K562 (cell line): ENCODE results near the gene LY6G6F. TPM values are rescaled to one million over a fixed set of nuclear protein-coding genes. Genes with fewer than 3 reads are reported as not detected.

Experiments used
- BCOR ChIP-seq: fragments of 450-650 bp; IDR thresholded peaks from 2 replicates; pipeline ENCODE4 v1.6.1; 2016
- CBX2 ChIP-seq: fragments of 200-600 bp; sonication (generic); IDR thresholded peaks from one replicate; pipeline ENCODE4 v1.6.1; 2012; ENCODE audit warnings: mild to moderate bottlenecking, low read length, inconsistent platforms; ENCODE audit not compliant: insufficient read depth, poor library complexity, severe bottlenecking
- ELF2 ChIP-seq: fragments of 250-450 bp; sonication (Bioruptor Pico); IDR thresholded peaks from 2 replicates; pipeline ENCODE4 v1.5.0; 2021; ENCODE audit warnings: mild to moderate bottlenecking
- FOXM1 ChIP-seq, 2 experiments: fragments of 450-650 bp in 1 of 2; sonication (generic) in 1 of 2; formaldehyde crosslinking in 1 of 2; IDR thresholded peaks; 2 replicates each; pipeline versions ENCODE4 v1.6.1 to v1.9.0; 2017 to 2022; ENCODE audit warnings: low read depth in 2 of 2, mild to moderate bottlenecking in 2 of 2, missing genetic modification reagents in 1 of 2, moderate library complexity in 1 of 2
- HDAC3 ChIP-seq: fragments of 450-650 bp; IDR thresholded peaks from 2 replicates; pipeline ENCODE4 v1.6.1; 2018; ENCODE audit warnings: borderline replicate concordance, mild to moderate bottlenecking, moderate library complexity; ENCODE audit not compliant: partially characterized antibody
- HDAC6 ChIP-seq: IDR thresholded peaks from 2 replicates; pipeline ENCODE4 v1.6.1; 2012; ENCODE audit warnings: low read depth, mild to moderate bottlenecking, control low read depth, inconsistent platforms, low read length, moderate library complexity
- KAT2B ChIP-seq: IDR thresholded peaks from one replicate; pipeline ENCODE4 v1.6.1; 2012; ENCODE audit warnings: low read depth, mild to moderate bottlenecking, control low read depth, inconsistent platforms, low read length, moderate library complexity
- KAT7 ChIP-seq: sonication (generic); formaldehyde crosslinking; IDR thresholded peaks from 2 replicates; pipeline ENCODE4 v1.8.0; 2022; ENCODE audit warnings: missing genetic modification reagents, mild to moderate bottlenecking, borderline replicate concordance
- PHB2 ChIP-seq: fragments of 450-650 bp; IDR thresholded peaks from 2 replicates; pipeline ENCODE4 v1.6.1; 2017; ENCODE audit warnings: low read depth
- PYGO2 ChIP-seq: fragments of 450-650 bp; IDR thresholded peaks from 2 replicates; pipeline ENCODE4 v1.6.1; 2016; ENCODE audit warnings: mild to moderate bottlenecking, missing genetic modification characterization, moderate library complexity, missing compliant biosample characterization
- SMARCC2 ChIP-seq: fragments of 450-650 bp; IDR thresholded peaks from 2 replicates; pipeline ENCODE4 v1.6.1; 2017; ENCODE audit warnings: antibody characterized with exemption, moderate library complexity, mild to moderate bottlenecking, low read depth
- STAT5A ChIP-seq: IDR thresholded peaks from 2 replicates; pipeline ENCODE4 v1.6.1; 2012; ENCODE audit warnings: low read length, inconsistent platforms, borderline replicate concordance
- YY1 ChIP-seq, 3 experiments: IDR thresholded peaks; 2 replicates each; pipeline ENCODE4 v1.6.1; 2011; ENCODE audit warnings: low read length in 2 of 3, mild to moderate bottlenecking in 2 of 3, moderate library complexity in 2 of 3, borderline replicate concordance in 1 of 3, control low read depth in 1 of 3, low read depth in 1 of 3; ENCODE audit not compliant: insufficient read depth in 3 of 3, insufficient replicate concordance in 2 of 3, control insufficient read depth in 1 of 3, insufficient read length in 1 of 3; ENCODE audit errors: extremely low read depth in 1 of 3
- ZNF507 ChIP-seq: conservative IDR thresholded peaks from 2 replicates; pipeline ENCODE4 v1.6.1; 2017; ENCODE audit warnings: missing genetic modification characterization, missing compliant biosample characterization
- ZNF699 ChIP-seq: fragments of 250-450 bp; sonication (Bioruptor Pico); IDR thresholded peaks from 2 replicates; pipeline ENCODE4 v1.8.0; 2021; ENCODE audit warnings: mild to moderate bottlenecking, moderate library complexity; ENCODE audit not compliant: insufficient replicate concordance
- polyA plus RNA-seq, 8 experiments: library from polyadenylated mRNA; depleted of rRNA in 4 of 8; stranded (reverse) in 5 of 8; unstranded in 3 of 8; fragments of >200 nt; fragmentation: Nextera tagmentation in 2 of 8; fragmentation: Illumina TruSeq in 1 of 8; extraction: Ambion mirVana in 2 of 8; extraction: Trizol in 1 of 8; gene quantifications; 2 replicates each; pipeline versions ENCODE4 v1.2.1 to v1.2.3, GENCODE V29; 2011 to 2014; ENCODE audit warnings: inconsistent platforms in 1 of 8, missing spikeins in 1 of 8
- total RNA-seq, 7 experiments: library from RNA; depleted of rRNA in 6 of 7; stranded (reverse); fragments of >200 nt in 6 of 7; fragmentation: Illumina TruSeq in 2 of 7; extraction: Trizol in 2 of 7; gene quantifications; 2 replicates each; pipeline versions ENCODE4 v1.2.1 to v1.2.3, GENCODE V29; 2011 to 2021; ENCODE audit warnings: low replicate concordance in 1 of 7
- TF ChIP-seq, protein P1 (sequence below): sonication (generic); formaldehyde crosslinking; IDR thresholded peaks from 2 replicates; pipeline ENCODE4 v1.8.1; 2023; ENCODE audit warnings: mild to moderate bottlenecking, missing genetic modification reagents
- TF ChIP-seq, protein P2 (sequence below): sonication (generic); formaldehyde crosslinking; IDR thresholded peaks from 2 replicates; pipeline ENCODE4 v1.8.1; 2023; ENCODE audit warnings: mild to moderate bottlenecking, missing genetic modification reagents, moderate library complexity
- TF ChIP-seq, protein P3 (sequence below): fragments of 450-650 bp; IDR thresholded peaks from 2 replicates; pipeline ENCODE4 v1.6.1; 2016; ENCODE audit warnings: borderline replicate concordance
- TF ChIP-seq, protein P4 (sequence below): fragments of 250-450 bp; sonication (Bioruptor Pico); IDR thresholded peaks from 2 replicates; pipeline ENCODE4 v1.8.0; 2021; ENCODE audit warnings: borderline replicate concordance, mild to moderate bottlenecking, moderate library complexity; ENCODE audit not compliant: poor library complexity, severe bottlenecking

LY6G6F gene
- total and polyA plus RNA-seq, 9 of the 15 experiments (the other 6 are each of a cell fraction or from before 2014, with no cell fraction given): 0.14 to 0.50 (median 0.28) TPM; not detected in 2

DNA sequence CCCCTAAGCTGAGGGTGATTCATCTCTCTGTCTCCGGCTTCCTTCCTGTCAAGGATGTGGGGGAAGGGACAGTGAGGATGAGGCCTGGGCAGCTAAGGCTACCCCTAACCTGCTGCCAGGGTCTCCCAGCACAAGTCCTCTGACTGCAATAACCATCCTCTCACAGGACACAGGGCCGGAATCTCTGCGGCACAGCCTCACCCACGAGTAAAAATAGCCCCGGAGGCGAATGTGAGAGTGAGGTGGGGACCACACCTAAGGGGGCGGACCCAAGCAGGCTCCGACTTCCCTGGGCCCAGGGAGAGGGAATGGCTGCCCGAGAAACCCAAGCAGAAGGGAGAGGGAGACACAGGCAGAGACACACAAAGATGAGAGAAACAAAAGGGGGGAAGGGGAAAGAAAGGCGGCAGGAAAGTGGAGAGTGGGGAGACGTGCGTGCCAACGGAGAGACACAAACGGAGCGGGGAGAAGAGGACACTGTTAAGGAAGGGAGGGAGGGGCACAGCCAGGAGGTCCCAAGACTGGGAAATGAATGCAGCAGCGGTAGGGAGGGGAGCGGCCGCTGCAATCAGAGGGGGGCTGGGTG lies 28.2 kb downstream of the LY6G6F start (continued):
- TF ChIP-seq ELF2 (CRISPR knock-in tag) (0 out of 2 replicates have a peak, but pooled peaks have one; percentile 21), CBX2 (no peak), PYGO2 (tag) (no peak), KAT2B (no peak), KAT7 (CRISPR knock-in tag) (no peak), HDAC6 (no peak), HDAC3 (no peak), SMARCC2 (peak; percentile 86), BCOR (peak; percentile 57; the same call in 1 of the 2 replicates), PHB2 (peak; percentile 51; the same call in 1 of the 2 replicates), FOXM1 (IDR thresholded peaks at IDR 0.05; ENCODE audit: low read depth) (no peak), FOXM1 (CRISPR knock-in tag; IDR thresholded peaks at IDR 0.05; ENCODE audit: low read depth) (no peak), ZNF507 (no peak), YY1 (IDR thresholded peaks at IDR 0.05; ENCODE audit: borderline replicate concordance in 1 of 3, control insufficient read depth in 1 of 3, extremely low read depth in 1 of 3, insufficient read depth in 3 of 3, insufficient read length in 1 of 3, insufficient replicate concordance in 2 of 3, low read depth in 1 of 3, low read length in 2 of 3) (peak in 1 of 3 experiments; percentile 84), ZNF699 (CRISPR knock-in tag) (no peak), STAT5A (peak; percentile 59; the same call in 1 of the 2 replicates)
- TF ChIP-seq, protein P1, sequence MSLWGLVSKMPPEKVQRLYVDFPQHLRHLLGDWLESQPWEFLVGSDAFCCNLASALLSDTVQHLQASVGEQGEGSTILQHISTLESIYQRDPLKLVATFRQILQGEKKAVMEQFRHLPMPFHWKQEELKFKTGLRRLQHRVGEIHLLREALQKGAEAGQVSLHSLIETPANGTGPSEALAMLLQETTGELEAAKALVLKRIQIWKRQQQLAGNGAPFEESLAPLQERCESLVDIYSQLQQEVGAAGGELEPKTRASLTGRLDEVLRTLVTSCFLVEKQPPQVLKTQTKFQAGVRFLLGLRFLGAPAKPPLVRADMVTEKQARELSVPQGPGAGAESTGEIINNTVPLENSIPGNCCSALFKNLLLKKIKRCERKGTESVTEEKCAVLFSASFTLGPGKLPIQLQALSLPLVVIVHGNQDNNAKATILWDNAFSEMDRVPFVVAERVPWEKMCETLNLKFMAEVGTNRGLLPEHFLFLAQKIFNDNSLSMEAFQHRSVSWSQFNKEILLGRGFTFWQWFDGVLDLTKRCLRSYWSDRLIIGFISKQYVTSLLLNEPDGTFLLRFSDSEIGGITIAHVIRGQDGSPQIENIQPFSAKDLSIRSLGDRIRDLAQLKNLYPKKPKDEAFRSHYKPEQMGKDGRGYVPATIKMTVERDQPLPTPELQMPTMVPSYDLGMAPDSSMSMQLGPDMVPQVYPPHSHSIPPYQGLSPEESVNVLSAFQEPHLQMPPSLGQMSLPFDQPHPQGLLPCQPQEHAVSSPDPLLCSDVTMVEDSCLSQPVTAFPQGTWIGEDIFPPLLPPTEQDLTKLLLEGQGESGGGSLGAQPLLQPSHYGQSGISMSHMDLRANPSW (CRISPR knock-in tag): no peak
- TF ChIP-seq, protein P2, sequence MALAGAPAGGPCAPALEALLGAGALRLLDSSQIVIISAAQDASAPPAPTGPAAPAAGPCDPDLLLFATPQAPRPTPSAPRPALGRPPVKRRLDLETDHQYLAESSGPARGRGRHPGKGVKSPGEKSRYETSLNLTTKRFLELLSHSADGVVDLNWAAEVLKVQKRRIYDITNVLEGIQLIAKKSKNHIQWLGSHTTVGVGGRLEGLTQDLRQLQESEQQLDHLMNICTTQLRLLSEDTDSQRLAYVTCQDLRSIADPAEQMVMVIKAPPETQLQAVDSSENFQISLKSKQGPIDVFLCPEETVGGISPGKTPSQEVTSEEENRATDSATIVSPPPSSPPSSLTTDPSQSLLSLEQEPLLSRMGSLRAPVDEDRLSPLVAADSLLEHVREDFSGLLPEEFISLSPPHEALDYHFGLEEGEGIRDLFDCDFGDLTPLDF (CRISPR knock-in tag): no peak
- TF ChIP-seq, protein P3, sequence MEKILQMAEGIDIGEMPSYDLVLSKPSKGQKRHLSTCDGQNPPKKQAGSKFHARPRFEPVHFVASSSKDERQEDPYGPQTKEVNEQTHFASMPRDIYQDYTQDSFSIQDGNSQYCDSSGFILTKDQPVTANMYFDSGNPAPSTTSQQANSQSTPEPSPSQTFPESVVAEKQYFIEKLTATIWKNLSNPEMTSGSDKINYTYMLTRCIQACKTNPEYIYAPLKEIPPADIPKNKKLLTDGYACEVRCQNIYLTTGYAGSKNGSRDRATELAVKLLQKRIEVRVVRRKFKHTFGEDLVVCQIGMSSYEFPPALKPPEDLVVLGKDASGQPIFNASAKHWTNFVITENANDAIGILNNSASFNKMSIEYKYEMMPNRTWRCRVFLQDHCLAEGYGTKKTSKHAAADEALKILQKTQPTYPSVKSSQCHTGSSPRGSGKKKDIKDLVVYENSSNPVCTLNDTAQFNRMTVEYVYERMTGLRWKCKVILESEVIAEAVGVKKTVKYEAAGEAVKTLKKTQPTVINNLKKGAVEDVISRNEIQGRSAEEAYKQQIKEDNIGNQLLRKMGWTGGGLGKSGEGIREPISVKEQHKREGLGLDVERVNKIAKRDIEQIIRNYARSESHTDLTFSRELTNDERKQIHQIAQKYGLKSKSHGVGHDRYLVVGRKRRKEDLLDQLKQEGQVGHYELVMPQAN: peak; percentile 94
- TF ChIP-seq, protein P4, sequence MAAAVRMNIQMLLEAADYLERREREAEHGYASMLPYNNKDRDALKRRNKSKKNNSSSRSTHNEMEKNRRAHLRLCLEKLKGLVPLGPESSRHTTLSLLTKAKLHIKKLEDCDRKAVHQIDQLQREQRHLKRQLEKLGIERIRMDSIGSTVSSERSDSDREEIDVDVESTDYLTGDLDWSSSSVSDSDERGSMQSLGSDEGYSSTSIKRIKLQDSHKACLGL (CRISPR knock-in tag): no peak
